ENCODE data around the gene PCNX1.
"Not testable (repeated sequence)": the region's sequence is repeated elsewhere in the genome, so short reads cannot be mapped to it uniquely, and the experiment has no call there.

Gene PCNX1

DNA sequence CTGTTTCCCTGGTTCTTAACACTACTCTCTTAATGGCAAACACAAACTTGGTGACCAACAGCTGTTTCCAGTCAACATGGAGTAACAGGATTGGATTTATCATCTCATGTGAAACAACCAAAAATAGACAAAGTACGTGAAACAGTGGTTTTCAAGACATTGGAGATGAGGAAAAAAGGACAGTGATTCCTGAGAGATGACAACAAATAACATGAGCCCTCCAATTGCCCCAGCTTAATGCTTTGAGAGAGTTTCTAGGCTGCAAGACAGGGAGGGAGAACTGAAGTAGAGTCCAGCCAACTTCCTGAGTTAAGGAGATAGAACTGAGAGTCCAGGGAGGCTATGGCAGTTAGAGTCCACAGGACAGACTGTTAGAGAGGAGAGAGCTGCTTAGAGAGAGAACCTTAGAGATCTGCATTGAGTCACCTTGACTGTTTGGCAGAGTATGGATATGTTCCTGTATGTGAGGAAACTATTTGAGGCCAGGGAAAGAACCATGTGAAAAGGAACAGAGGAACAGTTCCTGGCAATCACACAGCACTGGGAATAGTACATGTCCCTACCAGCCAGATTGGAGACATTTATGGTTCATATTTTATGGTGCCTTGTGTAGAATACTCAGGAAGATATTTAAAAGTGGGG lies 106.4 kb downstream of the PCNX1 start:
- DNase-seq (ENCODE audit: low read depth in 3 of 3), result no peak

GRCh38 chr14:71019917-71020316 lies 112.7 kb downstream of the PCNX1 start:
- not testable (repeated sequence) for DNase-seq (ENCODE audit: low read depth in 3 of 3)

DNA sequence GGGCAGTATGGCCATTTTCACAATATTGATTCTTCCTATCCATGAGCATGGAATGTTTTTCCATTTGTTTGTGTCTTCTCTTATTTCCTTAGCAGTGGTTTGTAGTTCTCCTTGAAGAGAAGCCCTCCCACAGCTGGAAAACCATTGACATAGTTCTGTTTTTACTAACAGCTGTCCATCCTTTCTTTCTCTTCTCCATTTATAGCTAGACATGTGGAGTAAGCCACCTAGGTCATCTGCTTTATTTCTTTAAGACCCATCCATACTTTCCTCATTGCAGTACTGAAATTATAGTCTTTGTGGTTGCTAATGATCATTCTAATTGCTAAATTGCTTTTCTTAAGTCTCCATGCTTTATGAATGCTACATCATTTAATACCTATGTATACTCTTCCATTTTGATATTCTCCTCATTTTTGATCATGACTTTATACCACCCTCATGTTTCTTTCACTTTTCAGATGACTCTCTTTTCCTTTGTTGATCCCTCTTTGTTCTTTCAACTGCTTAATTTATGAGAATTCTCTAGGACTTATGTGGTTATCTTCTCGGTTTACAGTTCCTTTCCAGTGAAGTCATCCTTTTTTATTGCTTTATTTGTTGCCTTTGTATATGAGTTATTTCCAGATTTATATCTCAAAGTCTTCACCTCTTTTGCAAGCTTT lies 114.2 kb downstream of the PCNX1 start:
- no peak for DNase-seq (ENCODE audit: low read depth in 3 of 3)

DNA sequence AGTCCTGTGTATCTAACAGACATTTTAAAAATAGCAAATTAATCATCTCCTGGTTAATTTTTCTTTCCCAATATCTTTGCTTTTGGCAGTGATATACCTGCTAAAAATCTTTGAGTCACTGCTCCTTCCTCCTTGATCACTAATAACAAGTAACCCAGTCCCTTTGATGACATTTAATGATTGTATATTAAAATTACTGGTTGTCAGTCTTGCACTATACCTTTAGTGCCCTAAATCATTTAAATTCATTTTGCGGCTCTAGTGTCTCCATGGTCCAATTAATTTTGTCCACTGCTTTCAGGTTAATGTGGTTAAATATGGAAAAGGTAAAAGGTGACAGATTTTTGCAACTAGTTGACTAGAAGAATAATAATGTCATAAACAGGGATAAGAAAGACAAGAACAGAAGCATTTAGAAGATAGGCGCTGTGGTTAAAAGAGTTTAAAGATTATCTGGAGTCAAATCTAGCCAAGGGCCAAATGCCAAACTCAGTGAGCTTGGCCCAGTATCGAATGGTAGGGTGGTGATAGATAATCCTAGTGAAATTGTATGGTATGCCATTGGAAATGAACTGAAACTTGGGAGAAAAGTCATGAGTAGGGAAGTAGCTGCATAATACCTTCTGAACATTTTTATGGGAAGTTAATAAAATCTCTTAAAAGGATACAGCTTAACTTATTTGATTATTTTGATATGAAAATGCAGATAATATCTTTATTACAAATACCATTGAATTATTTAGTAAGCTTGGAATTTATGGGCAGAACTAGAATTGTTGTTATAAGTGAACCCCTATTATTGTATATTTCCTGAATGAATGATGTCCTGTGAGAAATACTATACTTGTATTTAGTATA lies 115.0 kb downstream of the PCNX1 start:
- DNase-seq (ENCODE audit: low read depth in 3 of 3), result no peak

- no peak for DNase-seq (ENCODE audit: low read depth in 3 of 3)
These were observed 115.7 kb downstream of the PCNX1 start for GRCh38 chr14:71022939-71023338.

- DNase-seq (ENCODE audit: low read depth in 3 of 3), result no peak
These were observed 122.0 kb downstream of the PCNX1 start for GRCh38 chr14:71029236-71029781.

DNA sequence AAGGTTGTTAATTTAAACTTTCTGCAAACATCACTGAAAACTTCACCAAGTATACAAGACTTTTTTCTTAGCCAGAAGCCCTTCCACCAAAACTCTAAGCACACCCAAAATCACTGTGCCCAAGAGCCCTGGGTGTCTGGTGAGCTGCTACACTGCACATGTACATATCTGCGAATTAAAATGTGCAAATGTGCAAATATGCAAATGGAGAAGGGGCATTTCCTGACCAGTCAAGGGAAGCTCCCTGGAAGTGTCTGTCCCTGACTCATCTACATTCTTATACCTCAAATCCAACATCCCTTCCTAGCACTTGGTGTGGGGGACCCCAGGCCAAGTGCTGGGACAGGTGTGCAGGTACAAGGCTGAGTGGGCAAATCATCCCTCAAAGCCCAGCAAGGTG lies 123.7 kb downstream of the PCNX1 start:
- no peak for DNase-seq (ENCODE audit: low read depth in 3 of 3)

GRCh38 chr14:71036433-71036832 lies 129.2 kb downstream of the PCNX1 start:
- no peak for DNase-seq (ENCODE audit: low read depth in 3 of 3)

- DNase-seq (ENCODE audit: low read depth in 3 of 3), result no peak
These were observed 141.1 kb downstream of the PCNX1 start for GRCh38 chr14:71048393-71048792.

- DNase-seq (ENCODE audit: low read depth in 3 of 3), result no peak
These were observed 142.3 kb downstream of the PCNX1 start for GRCh38 chr14:71049435-71050133.

DNA sequence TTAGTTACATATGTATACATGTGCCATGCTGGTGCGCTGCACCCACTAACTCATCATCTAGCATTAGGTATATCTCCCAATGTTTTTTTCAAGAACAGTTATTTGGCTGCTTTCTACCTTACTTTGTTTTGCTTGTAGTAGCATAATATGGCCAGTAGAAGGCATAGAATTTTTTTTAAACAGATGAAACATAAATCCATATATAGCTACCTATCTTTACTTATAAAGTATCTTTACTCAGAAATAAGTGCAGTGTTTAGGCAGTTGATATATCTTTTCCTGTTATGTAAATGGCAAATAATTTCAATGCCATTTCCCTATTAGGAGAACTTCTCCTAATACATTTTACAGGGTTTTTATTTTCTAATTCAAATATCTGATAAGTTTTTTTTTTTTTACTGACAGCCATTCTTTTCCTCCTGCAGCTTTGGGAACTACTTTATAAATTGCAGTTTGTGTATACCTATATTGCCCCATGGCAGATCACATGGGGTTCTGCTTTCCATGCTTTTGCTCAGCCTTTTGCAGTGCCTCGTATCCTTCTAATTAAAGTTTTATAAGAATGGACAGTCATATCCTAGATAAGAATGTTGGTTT lies 143.1 kb downstream of the PCNX1 start:
- DNase-seq (ENCODE audit: low read depth in 3 of 3), result no peak

- DNase-seq (ENCODE audit: low read depth in 3 of 3), result no peak
These were observed 147.4 kb downstream of the PCNX1 start for GRCh38 chr14:71054706-71055105.

DNA sequence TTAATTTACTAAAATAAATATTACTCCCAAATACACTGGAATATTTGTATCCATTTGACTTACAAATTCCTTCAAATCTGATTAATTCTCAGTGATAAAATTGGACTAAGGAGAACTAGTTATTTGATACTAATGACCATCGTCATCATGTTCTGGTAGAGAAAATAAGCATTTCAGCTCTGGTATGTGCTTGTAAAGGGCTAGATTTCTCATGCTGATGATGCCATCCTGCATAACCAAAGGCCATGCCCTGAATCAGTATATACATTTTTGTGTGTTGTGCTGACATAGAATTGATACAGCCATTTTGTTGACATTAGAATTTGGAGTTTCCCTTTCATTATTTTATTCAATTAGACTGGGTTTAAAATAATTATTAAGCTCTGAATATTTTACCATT lies 148.9 kb downstream of the PCNX1 start:
- no peak for DNase-seq (ENCODE audit: low read depth in 3 of 3)

DNA sequence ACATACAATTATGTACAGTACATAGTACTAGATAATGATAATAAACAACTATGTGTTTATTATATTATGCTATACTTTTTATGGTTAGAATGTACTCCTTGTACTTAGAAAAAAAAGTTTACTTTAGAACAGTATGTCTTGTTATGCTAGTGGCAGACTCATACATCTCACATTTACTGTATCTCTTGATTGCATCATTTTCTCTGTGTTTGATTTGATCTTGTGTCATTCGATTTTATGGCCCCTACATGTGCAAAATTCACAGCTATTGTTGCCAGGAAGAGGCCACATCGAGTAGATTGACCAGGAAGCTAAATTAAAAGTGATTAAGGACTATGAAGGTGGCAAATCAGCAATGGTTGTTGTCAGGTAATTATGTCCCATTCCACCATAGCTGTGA lies 153.0 kb downstream of the PCNX1 start:
- no peak for DNase-seq (ENCODE audit: low read depth in 3 of 3)

DNA sequence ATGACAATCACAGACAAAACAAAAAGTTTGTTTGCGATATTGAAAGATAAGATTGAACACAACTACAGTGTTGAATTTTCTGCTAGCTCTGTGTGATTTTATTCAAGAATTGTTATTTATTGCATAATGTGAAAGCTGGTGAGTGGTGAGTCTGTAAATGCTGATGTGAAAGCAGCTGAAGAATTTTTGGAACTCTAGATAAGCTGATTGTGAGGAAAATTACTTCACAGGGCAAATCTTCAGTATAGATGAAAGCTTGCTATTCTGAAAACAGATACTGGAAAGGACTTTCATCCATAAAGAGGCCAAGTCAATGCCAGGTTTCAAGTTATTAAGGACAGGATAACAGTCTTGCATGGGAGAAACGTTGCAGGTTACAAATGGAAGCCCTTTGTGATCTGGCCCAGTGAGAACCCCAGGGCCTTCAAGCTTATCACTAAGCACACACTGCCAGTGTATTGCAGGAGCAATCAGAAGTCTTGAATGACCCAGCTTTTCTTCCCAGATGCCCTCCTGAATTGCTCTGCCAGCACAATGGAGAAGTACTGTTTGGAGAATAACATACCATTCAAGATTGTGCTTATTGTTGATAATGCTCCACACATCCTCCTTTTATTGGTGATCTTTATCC lies 153.7 kb downstream of the PCNX1 start:
- DNase-seq (ENCODE audit: low read depth in 3 of 3), result no peak

GRCh38 chr14:71061458-71061857 lies 154.2 kb downstream of the PCNX1 start:
- DNase-seq (ENCODE audit: low read depth in 3 of 3), result no peak

DNA sequence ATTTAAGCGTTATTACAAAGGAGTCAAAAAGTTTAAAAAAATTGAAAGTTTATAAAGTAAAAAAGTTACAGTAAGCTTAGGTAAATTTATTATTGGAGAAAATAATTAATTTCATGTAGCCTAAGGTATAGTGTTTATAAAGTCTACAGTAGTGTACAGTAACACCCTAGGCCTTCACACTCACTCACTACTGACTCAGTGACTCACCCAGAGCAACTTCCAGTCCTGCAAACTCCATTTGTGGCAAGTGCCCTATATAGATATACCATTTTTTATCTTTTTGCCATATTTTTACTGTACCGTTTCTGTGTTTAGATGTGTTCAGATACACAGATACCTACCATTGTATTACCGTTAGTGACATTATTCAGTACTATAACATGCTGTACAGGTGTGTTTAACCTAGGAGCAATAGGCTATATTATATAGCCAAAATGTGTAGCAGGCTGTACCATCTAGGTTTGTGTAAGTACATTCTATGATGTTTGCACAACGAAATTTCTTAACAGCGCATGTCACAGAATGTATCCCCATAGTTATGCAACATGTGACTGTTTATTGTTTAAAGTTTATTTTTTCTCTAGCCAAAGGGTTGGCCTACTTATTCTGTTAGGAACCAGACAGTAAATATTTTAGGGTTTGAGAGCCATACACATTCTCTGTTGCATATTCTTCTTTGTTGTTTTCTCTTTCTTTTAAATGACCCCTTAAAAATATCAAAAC lies 155.5 kb downstream of the PCNX1 start:
- no peak for DNase-seq (ENCODE audit: low read depth in 3 of 3)

- no peak for DNase-seq (ENCODE audit: low read depth in 3 of 3)
These were observed 156.1 kb downstream of the PCNX1 start for GRCh38 chr14:71063351-71063750.

DNA sequence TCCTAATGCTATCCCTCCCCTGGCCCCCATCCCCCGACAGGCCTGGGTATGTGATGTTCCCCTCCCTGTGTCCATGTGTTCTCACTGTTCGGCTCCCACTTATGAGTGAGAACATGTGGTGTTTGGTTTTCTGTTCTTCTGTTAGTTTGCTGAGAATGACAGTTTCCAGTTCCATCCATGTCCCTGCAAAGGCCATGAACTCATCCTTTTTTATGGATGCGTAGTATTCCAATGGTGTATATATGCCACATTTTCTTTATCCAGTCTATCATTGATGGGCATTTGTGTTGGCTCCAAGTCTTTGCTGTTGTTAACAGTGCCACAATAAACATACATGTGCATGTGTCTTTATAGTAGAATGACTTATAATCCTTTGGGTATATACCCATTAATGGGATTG lies 157.5 kb downstream of the PCNX1 start:
- not testable (repeated sequence) for DNase-seq (ENCODE audit: low read depth in 3 of 3)

GRCh38 chr14:71070169-71070568 lies 162.9 kb downstream of the PCNX1 start:
- no peak for DNase-seq (ENCODE audit: low read depth in 3 of 3)

All from stimulated activated CD4-positive, alpha-beta T cell treated with anti-CD3 and anti-CD28 coated beads, TNF-alpha, amount 100 ng/mL, for 24 hours (primary cell).